Measurements from ENCODE around the gene LYPD3.

The LYPD3 gene

DNA sequence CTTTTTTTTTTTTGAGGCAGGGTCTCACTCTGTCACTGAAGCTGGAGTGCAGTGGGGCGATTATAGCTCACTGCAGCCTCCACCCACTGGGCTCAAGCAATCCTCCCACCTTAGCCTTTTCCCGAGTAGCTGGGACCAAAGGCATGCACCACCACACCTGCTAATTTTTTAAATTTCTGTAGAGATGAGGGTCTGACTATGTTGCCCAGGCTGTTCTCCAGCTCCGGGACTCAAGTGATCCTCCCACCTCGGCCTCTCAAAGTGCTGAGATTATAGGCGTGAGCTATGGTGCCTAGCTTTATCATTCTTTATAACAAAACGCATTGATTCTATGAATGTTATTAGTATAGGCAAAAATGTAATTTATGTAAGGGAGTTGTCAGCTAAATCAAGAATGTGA is 17.9 kb upstream of the LYPD3 start:
- DNase-seq: no peak

DNA sequence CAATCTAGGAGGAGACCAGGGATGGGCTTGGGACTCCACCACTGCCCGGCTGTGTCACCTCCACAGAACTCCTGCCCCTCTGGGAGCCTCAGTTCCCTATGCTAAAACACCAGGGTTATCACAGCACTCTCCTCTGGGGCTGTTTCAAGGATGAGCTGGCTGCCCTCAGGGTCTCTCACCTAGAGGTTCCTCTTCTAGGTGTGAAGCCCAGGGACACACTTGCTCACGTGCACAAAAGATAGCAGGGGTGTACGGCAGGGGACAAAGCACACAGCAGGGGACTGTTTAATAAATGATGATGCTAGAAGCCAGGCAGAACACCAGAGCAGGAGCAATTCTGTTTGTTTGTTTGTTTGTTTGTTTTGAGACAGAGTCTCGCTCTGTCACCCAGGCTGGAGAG is 16.8 kb upstream of the LYPD3 start:
- DNase-seq: no peak

DNA sequence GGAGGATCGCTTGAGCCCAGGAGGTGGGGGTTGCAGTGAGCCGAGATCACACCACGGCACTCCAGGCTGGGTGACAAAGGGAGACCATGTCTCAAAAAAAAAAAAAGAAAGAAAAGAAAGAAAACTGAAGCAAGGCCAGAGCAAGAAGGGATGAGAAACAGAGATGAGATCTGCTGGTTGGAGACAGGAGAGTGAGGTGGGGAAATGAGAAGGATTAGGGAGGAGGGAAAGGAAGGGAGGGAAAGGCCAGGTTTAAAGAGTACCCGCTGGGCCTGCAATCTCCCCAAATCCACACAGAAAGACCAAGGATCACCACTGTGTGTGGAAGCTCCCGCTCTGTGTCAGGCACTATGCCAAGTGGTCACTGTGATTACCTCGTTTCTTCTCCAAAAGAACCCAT is 16.3 kb upstream of the LYPD3 start:
- DNase-seq: no peak

DNA sequence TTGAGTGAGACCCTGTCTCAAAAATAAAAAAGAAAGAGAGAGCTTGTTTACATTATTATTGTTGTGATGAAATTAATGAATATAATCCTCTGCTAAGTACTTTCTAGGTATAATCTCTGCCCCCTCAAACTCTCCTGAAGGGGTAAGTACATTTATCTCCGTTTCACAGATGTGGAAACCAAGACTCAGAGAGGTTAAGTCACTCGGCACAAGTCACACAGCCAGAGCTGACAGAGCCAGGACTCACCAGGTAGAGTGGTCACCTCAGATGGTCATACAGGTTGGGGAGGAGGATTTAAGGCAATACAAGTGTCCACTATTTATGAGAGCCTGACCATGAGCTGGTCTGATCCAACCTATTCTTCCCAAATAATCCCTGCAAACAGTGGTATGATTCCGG is 15.2 kb upstream of the LYPD3 start:
- DNase-seq: no peak

DNA sequence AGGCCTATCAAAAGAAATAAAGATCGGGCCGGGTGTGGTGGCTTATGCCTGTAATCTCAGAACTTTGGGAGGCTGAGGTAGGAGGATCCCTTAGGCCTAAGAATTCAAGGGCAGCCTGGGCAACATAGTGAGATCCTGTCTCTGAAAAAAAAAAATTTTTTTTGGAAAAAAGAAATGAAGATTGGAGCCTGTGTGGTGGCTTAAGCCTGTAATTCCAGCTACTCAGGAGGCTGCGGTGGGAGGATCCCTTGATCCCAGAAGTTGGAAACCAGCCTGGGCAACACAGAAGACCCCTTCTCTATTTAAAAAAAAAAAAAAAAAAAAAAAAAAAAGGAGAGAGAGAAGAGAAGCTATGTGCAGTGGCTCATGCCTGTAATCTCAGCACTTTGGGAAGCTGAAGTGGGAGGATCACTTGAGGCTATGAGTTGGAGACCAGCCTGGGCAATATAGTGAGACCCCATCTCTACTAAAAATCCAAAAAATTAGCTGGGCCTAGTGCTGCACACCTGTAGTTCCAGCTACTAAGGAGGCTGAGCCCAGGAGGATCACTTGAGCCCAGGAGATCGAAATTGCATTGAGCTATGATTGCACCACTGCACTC is 14.7 kb upstream of the LYPD3 start:
- no peak for DNase-seq

DNA sequence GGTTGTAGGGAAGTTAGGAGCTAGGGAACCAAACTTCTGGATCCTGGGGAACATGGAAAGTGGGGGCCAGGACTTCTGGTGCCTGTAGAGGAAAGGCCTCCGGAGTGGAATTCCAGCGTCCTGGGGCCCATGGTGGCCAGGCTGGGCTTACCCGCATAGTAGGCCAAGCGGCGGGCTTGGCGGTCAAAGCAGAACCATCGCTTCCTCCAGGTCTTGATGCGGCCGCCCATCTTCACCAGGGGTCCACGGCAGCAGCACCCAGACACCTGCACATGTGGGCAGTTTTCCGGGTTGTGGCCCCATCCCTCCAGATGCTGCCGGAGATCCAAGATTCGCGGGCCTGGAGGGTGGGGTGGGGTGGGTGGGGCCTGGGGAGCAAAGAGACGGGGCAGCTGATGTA is 13.8 kb upstream of the LYPD3 start:
- no peak for DNase-seq

DNA sequence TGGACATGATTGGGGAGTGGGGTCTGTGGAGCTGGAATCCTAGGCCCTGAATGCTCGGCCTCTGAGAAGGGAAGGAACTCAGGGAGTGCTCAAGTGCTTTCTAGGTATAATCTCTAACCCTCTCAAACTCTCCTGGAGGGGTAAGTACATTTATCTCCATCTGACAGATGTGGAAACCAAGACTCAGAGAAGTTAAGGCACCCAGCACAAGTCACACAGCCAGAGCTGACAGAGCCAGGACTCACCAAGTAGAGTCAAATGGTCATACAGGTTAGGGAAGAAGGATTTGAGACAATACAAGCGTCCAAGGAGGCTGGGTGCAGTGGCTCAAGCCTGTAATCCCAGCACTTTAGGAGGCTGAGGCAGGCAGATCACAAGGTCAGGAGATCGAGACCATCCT is 12.9 kb upstream of the LYPD3 start:
- DNase-seq: no peak

DNA sequence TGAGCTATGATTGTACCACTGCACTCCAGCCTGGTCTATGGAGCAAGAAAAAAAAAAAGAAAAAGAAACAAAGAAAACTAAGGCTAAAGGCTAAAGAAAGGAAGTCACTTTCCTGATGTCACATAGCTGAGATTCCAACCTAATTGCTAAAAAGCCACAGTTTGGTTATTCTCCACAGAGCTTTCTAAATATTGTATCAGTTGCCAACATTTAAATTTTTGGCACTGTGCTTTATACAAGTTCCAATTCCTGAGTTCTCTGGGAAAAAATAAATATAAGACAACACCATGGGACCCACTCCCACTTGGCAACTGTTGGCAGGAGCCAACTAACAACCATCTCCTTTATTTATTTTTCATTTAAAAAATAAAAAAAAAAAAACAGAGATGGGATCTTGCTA is 11.2 kb upstream of the LYPD3 start:
- no peak for DNase-seq

DNA sequence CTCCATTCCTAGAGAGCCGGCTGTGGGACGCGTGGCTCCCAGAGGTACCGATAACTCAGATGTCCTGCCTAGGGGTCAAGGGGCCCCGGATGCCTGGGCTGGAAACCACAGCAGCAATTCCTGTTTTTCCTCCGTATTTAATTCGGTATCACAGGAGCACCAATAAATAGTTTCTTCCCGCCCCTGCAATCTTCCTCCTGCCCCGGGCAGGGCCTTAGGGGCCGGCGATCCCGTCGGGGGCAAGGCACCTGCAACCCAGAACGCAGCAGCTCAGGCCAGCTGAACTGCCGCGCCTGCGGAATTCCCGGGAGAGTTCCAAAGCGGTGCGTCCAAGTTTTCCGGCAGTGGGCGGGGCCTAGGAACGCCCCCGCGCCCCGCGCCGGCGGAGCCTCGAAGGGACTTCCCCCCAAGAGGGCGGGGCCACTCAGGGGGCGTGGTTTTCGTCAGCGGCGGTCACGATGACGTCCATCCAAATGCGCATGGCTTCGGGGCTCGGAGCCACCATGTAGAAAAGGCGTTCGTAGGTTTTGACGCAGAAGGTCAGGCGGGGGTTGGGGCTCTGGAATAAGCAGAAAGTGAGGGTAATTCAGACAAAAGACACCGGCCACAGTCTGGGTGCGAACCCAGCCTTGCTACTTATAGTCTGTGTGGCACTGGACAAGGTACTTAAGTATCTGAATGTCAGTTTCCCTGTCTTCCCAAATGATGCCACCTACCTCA is 9.7 kb upstream of the LYPD3 start:
- DNase-seq: peak; percentile 97

DNA sequence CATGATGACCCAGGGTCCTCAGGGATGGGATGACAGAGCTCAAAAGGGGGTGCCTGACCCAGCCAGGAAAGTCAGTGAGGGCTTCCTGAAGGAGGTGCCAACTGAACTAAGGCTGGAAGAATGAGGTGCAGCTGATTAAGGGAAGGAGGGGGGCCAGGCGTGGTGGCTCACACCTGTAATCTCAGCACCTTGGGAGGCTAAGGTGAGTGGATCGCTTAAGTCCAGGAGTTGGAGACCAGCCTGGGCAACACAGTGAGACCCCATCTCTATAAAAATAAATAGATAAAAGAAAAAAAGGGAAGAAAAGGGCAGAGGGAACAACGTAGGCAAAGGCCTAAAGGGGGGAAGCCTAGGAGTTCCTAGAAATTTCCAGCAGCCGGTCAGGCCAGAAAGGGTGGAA is 9.1 kb upstream of the LYPD3 start:
- no peak for DNase-seq

DNA sequence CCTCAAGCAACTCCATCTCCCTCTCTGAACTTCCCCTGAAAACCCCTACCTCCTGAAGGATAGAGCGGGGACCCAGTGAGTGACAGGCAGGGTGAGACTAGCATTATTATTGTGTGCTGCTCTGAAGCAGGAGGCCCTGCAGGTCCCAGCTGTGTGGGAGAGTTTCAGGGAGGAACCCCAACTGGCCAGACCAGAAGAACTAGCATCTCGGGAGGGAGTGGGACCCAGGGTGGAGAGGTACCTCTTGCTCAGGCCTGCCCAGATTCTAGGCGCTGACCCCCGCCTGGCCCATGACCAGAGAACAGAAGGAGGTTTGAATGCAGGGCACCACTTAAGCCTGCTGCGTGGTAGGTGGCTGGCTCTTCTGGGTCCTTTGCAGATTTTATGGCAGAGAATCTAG is 5.7 kb upstream of the LYPD3 start:
- DNase-seq: no peak

DNA sequence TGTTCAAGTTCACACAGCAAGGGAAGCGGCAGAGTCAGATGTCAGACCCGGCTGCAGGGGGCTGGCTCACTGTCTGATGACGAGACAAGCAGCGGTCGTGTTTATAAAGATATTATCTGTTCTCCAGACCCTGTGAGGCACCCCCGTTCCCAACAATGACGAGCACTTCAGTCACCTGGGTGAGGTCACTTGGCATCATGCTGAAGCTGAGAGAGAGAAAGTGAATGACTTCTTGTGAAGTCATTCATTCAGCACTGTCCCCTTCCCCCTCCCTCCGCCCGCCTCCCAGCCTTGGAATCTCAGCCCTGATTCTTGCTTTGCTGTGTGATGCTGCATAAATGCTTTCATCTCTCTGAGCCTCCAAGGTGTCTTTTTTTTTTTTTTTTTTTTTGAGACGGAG is 4.9 kb upstream of the LYPD3 start:
- DNase-seq: no peak

DNA sequence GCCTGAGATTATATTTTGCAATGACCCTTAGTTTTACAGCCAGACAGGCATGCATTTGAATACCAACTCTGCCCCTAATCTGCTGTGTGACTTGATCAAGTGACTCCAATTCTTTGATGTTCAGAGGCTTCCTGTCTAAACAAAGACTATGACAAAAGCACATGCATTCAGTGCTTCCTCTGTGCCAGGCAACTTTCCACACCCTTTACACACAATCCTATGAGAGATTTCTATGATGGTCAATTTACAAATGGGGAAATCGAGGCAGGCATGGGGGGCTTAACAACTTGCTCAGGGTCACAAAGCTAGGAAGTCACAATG is 3.7 kb upstream of the LYPD3 start:
- no peak for DNase-seq

DNA sequence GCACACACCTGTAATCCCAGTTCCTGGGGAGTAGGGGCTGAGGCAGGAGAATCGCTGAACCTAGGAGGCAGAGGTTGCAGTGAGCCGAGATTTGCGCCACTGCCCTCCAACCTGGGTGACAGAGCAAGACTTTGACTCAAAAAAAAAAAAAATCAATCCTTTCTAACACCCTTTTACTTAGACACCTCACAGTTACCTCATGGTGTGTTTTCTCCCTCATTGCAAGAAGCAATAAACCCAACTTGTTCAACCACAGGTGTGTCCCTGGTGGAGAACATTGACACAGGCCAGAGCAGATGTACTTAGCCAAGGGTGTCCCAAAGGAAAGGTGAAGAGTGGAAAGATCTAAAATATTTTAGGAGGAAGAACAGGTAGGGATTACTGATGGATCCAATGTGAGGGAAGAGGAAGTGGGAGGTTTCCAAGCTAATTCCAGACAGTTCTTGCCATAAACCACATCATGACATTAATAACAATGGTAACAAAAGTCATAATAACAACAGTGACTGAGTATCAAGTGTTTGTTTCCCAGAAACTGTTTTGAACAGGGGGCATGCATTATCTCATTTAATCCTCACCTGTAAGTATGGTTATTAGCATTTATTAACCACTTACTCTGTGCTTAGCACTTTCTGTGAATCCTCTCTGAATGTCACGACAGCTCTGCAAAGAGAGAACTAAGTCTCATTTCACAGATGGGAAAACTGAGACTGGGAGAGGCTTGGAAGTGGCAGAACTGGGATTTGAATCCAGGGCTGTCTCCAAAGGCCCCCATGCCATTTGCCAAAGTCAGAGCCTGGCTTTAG is 3.1 kb upstream of the LYPD3 start:
- DNase-seq: no peak

DNA sequence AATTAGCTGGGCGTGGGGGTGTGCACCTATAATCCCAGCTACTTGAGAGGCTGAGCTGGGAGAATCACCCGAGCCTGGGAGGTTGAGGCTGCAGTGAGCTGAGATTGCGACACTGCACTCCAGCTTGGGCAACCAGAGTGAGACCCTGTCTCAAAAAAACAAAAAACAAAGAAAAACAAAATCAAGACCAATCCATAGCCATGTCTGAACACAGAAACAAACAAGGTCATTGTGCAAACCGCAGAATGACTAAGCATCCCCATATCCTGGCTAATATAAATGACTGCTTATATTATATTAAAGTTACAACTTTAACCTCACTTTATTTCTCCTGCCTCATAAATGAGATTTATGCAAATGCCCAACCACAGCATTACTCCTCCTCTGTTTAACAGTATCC is 2.3 kb upstream of the LYPD3 start:
- peak; percentile 41 for DNase-seq

DNA sequence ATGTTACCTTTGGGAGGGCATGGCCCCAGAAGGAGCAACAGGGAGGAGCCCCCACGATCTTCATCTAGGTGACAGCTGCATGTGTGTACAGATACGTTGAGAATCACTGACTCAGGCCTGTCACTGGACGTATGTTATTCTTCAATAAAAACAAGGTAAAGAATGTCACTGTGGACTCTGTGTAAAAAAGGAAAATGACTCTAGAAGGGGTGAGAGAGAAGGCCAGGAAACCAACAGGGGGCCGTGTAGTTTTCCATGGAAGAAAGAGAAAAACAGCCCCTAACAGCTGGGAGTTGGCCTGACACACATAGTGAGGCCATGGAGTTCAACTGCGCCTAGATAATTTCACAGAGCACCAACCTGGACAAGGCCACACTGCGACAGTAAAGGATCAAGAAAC is 1.9 kb upstream of the LYPD3 start:
- no peak for DNase-seq

DNA sequence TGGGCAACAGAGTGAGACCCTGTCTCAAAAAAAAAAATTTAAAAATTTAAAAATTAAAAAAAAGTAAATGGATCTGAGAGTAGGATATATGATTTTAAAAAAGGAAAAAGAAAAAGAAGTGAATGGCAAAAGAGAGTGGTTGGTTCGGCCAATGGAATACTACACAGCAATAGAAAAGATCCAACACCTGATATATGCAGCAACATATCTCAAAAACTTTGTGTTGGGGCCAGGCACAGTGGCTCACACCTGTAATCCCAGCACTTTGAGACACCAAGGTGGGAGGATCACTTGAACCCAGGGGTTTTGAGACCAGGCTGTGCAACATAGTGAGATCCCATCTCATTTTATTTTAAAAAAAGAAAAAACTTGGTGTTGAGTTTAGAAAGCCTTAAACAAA is 1.4 kb upstream of the LYPD3 start:
- no peak for DNase-seq

DNA sequence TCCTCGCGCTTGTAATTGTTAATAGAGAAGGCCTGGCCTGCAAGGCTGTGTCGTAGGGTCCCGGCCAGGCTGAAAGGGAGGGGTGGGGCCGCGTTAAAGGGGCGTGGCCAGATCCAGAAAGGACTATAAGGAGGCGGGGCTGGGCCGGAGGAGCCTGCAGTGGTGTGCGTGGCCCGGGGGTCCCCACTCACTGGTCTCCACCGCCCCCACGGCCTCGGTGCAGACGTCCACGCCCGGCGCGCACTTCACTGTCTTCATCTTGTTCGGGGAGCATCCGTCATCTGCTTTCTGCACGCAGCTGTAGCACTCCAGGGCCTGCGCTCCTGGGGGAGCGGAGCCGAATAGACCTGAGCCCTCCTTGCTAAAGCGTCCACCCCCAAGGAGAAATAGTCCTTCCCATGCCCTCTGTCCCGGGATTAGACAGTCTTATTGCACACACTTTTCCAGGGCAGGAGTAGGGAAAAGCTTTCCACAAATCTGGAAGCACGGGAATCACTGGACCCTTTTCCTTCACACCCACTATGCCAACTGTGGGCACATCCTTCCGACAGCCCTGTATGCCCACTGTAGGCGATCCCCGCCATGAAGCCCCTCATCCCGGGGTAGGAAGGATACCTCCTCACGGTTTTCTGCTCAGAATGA is 1.2 kb downstream of the LYPD3 start:
- peak; percentile 59 for DNase-seq

DNA sequence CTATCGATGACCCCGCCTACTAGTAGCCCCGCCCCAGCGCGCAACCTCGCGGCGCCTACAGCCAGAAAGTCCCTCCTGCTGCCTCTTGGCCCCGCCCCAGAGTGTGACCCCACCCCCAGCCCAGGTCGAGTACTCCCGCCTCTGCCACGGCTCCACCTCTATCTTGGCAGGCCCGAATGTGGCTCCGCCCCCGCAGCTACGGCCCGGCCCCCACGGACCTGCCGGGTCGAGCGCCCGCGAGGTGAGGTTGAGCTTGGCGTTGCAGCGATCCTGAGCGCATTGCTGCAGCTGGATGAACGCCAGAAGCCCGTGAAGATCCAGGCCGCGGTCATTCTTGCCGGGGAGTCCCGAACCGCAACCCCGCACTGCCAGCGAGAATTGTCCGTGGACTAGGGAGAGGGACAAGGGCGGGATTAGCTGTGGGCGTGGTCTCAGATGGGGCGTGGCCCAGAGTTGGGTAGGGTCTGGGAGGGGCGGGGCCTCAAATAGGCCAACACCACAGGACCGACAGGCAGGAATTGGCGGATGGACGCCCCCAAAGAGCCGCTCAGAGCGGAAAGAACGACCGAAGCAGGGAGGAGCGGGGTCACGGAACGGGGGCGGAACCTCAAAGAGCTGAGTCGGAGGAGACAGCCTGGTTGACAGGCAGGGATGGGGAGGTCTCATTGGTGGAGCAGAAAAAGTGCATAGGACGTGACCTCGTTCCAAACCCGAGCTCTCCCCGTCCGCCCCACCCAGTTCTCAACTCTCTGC is 1.9 kb downstream of the LYPD3 start:
- DNase-seq: peak; percentile 97

DNA sequence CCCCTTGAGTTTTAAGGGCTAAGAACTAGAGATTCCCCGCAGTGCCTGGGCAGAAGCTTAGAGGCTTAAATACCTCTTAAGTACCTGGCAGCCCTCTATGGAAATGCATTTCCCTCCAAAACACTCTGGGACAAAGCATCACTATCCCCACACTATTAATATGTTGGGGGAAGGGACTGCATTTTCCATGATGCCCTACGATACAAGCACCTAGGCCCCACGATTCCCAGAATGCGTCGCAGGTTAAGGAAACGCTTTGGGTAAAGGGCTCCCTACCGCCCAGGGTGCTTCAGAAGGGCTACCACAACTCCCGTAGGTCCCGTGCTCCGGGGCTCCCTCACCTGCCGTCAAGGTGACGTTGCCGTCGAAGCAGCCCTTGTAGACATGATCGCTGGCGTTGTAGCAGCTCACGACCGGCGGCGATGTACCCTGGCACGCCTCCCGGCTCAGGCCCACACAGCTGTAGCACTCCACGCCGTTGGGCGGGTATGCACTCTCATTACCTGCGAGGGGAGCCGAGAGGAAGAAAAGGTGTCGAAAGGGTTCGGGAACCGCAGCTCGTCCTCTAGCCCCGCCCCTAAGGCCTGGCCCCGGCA is 2.5 kb downstream of the LYPD3 start:
- no peak for DNase-seq

DNA sequence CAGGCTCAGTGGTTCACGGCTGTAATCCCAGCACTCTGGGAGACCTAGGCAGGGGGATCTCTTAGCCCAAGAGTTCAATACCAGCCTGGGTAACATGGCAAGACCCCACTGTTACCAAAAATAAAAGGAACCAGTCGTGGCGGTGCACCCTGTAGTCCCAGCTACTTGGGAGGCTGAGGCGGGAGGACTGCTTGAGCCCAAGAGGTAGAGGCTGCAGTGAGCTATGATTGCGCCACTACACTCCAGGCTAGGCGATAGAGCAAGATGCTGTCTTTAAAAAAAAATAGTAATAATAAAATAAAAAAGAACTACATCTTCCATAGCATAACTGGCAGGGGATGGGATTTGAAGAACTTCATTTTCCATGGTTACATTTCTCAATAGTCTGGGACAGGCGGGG is 3.0 kb downstream of the LYPD3 start:
- no peak for DNase-seq

DNA sequence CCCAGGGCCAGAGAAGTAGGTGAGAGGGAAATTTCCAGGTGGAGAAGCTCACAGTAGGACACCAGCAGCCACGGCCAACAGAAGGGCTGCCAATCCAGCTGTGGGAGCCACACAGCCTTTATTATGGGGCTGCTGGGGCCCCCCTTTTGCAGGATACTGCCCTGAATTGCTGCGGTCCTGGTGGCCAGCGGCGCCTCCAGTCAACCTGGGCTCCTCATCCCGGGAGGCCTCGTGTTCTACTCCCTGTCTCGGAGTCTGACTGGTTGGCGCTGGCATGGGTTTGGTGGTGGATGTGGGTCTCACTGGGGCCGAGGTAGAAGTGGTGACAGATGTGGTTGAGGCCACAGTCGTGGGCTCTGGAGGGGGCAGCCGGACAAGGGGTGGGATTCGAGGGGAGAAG is 4.1 kb downstream of the LYPD3 start:
- DNase-seq: no peak

Measured in suppressor macrophage treated with lipopolysaccharide for 4 hours (primary cell).